LoVo (cell line): Measurements from ENCODE around the gene IL5RA.

ENCODE experiments used
- DNase-seq: peaks from one replicate; pipeline ENCODE4 v3.0.0-alpha.2; 2016; ENCODE audit warnings: low spot score

The IL5RA gene

GRCh38 chr3:3107858-3108257 lies 2.3 kb downstream of the IL5RA start:
- DNase-seq, result no peak

- no peak for DNase-seq
Observed at GRCh38 chr3:3107181-3107580, 3.0 kb downstream of the IL5RA start.

GRCh38 chr3:3105815-3106214 lies 4.4 kb downstream of the IL5RA start:
- no peak for DNase-seq

GRCh38 chr3:3105246-3105645 lies 4.9 kb downstream of the IL5RA start:
- DNase-seq, result no peak

- no peak for DNase-seq
Observed at GRCh38 chr3:3102751-3103150, 7.4 kb downstream of the IL5RA start.

GRCh38 chr3:3101660-3102458 lies 8.3 kb downstream of the IL5RA start:
- DNase-seq, result no peak

- no peak for DNase-seq
Observed at GRCh38 chr3:3097958-3098357, 12.2 kb downstream of the IL5RA start.

- no peak for DNase-seq
Observed at GRCh38 chr3:3089017-3089416, 21.2 kb downstream of the IL5RA start.

- DNase-seq, result no peak
Observed at GRCh38 chr3:3087716-3088465, 22.3 kb downstream of the IL5RA start.

- DNase-seq, result no peak
Observed at GRCh38 chr3:3087279-3087678, 22.9 kb downstream of the IL5RA start.

GRCh38 chr3:3086239-3086638 lies 23.9 kb downstream of the IL5RA start:
- DNase-seq, result no peak

GRCh38 chr3:3085782-3086181 lies 24.4 kb downstream of the IL5RA start:
- no peak for DNase-seq

- no peak for DNase-seq
Observed at GRCh38 chr3:3084890-3085289, 25.3 kb downstream of the IL5RA start.

GRCh38 chr3:3082234-3082924 lies 27.8 kb downstream of the IL5RA start:
- DNase-seq, result no peak

- no peak for DNase-seq
Observed at GRCh38 chr3:3081381-3082233, 28.6 kb downstream of the IL5RA start.

- no peak for DNase-seq
Observed at GRCh38 chr3:3080309-3080708, 29.9 kb downstream of the IL5RA start.

- DNase-seq, result no peak
Observed at GRCh38 chr3:3074551-3075257, 35.5 kb downstream of the IL5RA start.

GRCh38 chr3:3071136-3071535 lies 39.0 kb downstream of the IL5RA start:
- DNase-seq, result no peak

GRCh38 chr3:3069723-3070122 lies 40.5 kb downstream of the IL5RA start:
- DNase-seq, result no peak

- DNase-seq, result no peak
Observed at GRCh38 chr3:3068358-3068881, 41.8 kb downstream of the IL5RA start.

- no peak for DNase-seq
Observed at GRCh38 chr3:3066910-3067309, 43.3 kb downstream of the IL5RA start.
